GM19023 (cell line): ENCODE data around the gene SUSD4.

ENCODE experiments used
- ATAC-seq: cut with Tn5 transposase; IDR thresholded peaks from one replicate; pipeline ENCODE4 v1.9.1; 2021; ENCODE audit warnings: mild to moderate bottlenecking, moderate library complexity; ENCODE audit not compliant: unreplicated experiment

The SUSD4 gene

GRCh38 chr1:223331301-223331700, 32.7 kb downstream of the SUSD4 start:
- ATAC-seq, result no peak

- ATAC-seq, result no peak
These were observed 33.5 kb downstream of the SUSD4 start for GRCh38 chr1:223330466-223330865.

DNA sequence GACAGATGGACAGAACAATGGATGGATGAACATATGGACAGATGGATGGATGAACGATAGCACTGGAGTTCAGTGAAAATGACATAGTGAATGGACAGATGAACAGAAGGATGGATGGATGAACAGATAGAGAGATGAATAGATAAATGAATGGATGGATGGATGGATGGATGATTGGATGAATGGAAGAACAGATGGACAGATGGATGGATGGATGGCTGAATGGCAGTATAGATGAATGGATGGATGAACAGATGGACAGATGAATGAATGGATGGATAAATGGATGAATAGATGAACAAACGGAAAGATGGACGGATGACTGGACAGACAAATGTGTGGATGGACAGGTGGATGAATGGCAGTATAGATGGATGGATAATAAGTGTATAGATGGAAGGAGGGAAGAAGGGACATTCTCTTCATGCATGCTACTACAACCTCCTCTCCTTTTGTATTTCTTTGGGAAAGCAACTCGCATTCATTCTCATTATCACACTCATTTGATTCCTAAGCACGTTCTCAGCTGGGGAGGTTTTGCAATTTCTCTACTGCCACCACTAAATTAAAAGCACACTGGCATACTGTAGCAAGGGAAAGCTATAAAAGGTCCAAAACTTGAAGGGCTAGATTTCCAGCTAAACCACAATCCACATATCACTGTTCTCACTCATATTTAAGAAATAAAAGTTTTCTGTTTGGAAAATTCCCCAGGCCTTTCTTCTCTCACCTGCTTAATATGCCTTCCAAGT, 34.1 kb downstream of the SUSD4 start:
- ATAC-seq, result no peak

DNA sequence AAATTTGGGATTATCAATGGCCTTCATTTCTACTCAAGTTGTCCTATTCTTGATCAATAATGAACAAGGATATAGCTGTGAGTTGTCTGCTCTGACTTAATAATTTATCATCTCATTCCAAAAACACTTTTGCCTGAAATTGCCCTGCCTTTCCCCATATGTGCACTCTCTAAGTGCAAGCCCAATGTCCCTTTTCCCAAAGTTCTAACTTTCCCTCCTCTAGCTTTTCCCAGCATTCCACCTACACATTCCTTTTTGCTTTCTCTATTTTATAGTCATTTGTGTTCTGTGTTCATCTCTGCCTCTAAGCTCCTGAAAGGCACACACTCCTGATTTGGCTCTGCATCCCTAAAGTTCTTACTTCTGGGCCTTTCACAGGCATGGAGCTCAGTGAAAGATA, 34.7 kb downstream of the SUSD4 start:
- no peak for ATAC-seq

- ATAC-seq, result no peak
These were observed 35.4 kb downstream of the SUSD4 start for GRCh38 chr1:223328566-223328965.

DNA sequence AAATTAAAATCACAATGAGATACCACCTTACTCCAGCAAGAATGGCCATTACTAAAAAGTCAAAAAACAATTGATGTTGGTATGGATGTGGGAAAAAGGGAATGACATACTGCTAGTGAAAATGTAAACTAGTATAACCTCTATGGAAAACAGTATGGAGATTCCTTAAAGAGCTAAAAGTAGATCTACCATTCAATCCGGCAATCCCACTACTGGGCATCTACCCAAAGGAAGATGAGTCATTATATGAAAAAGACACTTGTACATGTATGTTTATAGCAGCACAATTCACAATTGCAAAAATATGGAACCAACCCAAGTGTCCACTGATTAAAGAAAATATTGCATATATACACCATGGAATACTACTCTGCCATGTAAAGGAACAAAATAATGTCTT, 37.2 kb downstream of the SUSD4 start:
- no peak for ATAC-seq

GRCh38 chr1:223323491-223324484, 40.2 kb downstream of the SUSD4 start:
- ATAC-seq, result no peak

DNA sequence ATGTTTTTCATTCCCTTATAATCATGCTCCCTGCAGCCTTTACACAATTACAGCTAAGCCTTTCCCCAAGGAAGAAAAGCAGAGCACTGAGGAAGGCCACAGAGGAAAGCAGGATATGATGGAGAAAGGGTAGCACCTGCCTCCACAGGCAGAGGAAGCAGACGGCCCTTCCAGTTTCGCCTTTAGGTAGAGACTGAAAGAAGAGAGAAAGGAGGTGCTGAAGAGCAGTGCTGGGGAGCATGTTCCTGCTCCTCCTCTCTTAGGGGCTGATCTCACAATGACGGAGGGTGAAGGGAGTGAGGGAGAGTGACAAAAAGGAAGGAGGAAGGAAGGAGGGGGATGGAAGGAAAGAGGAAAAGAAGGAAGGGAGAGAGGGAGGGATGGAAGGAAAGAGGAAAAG, 41.1 kb downstream of the SUSD4 start:
- no peak for ATAC-seq

- ATAC-seq, result no peak
These were observed 43.0 kb downstream of the SUSD4 start for GRCh38 chr1:223320959-223321358.

DNA sequence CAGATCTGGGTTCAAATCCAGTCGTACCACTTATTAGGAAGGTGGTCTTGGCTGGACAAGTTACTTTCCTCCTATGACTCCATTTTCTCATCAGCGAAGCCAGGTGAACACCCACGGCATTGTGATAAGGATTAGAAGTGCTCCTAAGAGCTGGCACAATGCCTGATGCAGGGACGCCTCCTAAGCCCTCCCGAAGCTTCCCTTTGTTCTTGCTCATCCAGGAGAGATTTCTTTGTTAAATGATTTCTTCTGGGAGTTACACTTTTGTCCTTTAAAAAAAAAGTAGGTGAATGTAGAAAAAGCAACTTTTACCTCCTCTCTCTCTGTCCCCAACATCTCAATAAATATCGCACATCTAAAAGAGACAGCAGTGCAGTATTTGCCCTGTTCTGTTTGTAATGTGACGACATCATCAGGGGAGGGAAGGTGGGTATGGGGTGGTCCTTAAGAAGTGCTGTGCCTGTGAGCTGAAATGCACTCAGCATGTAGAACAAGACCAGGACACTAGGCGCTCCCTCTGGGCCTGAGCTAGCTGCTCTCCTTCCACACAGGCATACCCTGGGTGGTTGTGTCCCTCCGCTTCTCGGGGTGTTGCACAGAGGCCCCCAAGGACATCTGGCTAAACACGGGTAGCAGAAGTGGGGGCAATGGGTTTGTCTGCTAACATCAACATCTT, 43.9 kb downstream of the SUSD4 start:
- ATAC-seq, result no peak

DNA sequence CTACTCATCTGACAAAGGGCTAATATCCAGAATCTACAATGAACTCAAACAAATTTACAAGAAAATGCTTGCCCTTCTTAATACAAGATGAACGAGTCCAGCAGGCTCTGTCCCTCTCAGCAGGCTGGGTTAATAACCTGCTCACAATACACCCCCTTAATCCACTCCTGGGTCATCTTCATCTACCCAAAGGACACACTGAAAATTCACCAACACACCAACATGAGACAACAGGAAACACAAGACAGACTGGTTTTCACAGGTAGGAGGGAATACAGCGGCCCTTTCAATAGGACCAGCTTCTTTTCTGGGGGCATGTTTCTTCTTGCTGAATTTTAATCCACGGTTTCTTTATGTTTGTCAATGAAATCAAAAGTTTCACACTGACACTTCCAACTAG, 44.6 kb downstream of the SUSD4 start:
- no peak for ATAC-seq

- ATAC-seq, result no peak
These were observed 47.9 kb downstream of the SUSD4 start for GRCh38 chr1:223316082-223316481.

- no peak for ATAC-seq
These were observed 48.3 kb downstream of the SUSD4 start for GRCh38 chr1:223315665-223316064.

DNA sequence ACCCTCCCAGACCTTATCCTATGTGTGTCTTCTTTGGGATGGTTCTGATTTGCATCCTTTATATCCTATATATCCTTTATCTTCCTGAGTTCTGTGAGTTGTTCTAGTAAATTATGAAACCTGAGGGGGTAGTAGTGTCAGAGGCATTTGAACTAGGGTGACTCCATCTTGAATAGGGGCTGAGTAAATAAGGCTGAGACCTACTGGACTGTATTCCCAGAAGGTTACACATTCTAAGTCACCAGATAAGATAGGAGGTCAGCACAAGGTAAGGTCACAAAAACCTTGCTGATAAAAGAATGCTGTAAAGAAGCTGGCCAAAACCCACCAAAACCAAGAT, 50.6 kb downstream of the SUSD4 start:
- ATAC-seq, result no peak

DNA sequence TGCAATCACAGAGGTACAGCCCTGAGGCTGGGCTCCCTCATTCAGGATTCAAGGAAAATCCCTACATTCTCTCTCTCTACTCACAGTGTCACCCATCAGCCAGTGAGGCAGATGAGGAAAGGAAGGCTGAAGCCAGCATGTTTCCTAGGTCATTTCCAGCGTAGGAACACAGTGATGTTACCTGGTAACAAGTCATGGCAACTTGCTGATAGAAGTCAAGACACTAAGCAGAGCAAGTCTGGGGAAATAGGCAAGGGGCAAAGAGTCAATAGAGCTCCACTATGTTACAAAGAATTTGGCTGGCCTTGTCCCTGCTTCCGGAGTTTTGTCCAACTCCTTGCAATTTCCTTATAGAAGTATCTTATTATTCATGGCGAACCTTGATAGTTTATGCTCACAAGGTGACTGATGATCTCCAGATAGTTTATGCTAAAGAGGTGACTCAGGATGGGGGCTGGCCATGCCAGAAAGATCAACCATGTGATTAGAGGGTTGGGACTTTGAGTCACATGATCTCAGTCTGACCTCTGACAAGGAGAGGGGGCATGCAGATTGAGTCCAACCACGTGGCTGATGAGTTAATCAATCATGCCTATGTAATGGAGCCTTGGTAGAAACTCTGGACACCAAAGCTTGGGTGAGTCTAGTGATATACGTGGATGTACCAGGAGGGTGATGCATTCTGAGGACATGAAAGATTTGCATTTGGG, 51.1 kb downstream of the SUSD4 start:
- no peak for ATAC-seq

GRCh38 chr1:223312273-223312672, 51.7 kb downstream of the SUSD4 start:
- ATAC-seq, result no peak

DNA sequence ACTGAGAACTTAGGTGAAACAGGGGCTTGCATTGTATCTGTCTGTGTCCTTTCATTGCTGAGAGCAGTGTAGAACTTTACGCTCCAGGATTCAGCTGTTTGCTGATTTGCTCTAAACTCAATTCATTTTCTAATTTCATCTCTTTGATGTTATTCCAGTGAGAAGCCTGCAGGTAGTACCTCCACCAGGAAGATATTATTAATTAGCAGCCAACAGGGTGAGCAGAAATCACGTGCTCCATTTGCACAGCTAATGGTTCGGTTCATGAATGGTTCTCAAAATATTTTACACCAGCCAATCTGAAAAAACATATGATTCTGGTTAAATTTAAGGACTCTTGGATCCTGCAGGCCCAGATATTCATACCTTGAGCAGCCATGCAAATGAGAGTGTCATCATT, 52.1 kb downstream of the SUSD4 start:
- ATAC-seq, result no peak

DNA sequence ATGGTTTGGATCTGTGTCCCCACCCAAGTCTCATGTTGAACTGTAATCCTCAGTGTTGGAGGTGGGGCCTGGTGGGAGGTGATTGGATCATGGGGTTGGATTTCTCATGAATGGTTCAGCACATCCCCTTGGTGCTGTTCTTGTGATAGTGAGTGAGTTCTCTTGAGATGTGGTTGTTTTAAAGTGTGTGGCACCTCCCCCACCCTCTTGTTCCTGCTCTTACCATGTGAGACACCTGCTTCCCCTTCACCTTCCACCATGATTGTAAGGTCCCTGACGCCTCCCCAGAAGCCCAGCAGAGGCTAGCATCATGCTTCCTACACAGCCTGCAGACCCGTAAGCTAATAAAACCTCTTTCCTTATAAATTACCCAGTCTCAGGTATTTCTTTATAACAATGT, 55.8 kb downstream of the SUSD4 start:
- ATAC-seq, result no peak

- no peak for ATAC-seq
These were observed 56.4 kb downstream of the SUSD4 start for GRCh38 chr1:223307544-223307943.

GRCh38 chr1:223304931-223305330, 59.0 kb downstream of the SUSD4 start:
- no peak for ATAC-seq

DNA sequence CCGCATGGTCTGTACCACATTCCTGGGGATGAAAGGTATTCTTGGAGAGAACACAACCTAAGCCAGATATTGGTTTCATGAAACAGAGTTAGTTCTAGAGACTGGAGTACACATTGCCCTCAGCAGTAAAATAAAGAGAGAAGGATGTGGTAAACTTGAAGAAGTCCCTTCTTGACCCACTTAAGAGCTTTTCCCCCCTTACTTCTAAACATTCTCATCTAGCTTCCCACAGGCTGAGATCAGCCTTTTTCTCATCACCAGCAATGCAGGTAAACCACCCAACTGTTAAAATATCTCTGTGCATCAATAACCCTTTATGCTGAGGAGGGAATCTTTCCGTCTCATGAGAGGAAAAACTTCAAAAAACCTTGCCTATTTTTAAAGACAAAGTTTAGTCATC, 62.6 kb downstream of the SUSD4 start:
- ATAC-seq, result no peak
